ENCODE results near the gene TPP2.

GRCh38 chr13:102608974-102609373, 12.2 kb downstream of the TPP2 start:
- TF ChIP-seq CTCF (conservative IDR thresholded peaks at IDR 0.05; ENCODE audit: low read length) (no peak), EZH2phosphoT487 (IDR thresholded peaks at IDR 0.05; ENCODE audit: borderline replicate concordance, low read depth, low read length) (no peak)
